Astrocyte (in vitro differentiated cells and primary cell): ENCODE results near the gene TPD52L1.

Source experiments
- EZH2 ChIP-seq: IDR thresholded peaks from 2 replicates; pipeline ENCODE4 v1.6.1; 2012; ENCODE audit warnings: mild to moderate bottlenecking, low read length, inconsistent platforms; ENCODE audit not compliant: insufficient read depth
- TF ChIP-seq, protein P1 (sequence below): IDR thresholded peaks from 2 replicates; pipeline ENCODE4 v1.5.1; 2011; ENCODE audit warnings: low read depth, mild to moderate bottlenecking, inconsistent platforms, low read length, moderate library complexity; ENCODE audit not compliant: insufficient read depth

DNA sequence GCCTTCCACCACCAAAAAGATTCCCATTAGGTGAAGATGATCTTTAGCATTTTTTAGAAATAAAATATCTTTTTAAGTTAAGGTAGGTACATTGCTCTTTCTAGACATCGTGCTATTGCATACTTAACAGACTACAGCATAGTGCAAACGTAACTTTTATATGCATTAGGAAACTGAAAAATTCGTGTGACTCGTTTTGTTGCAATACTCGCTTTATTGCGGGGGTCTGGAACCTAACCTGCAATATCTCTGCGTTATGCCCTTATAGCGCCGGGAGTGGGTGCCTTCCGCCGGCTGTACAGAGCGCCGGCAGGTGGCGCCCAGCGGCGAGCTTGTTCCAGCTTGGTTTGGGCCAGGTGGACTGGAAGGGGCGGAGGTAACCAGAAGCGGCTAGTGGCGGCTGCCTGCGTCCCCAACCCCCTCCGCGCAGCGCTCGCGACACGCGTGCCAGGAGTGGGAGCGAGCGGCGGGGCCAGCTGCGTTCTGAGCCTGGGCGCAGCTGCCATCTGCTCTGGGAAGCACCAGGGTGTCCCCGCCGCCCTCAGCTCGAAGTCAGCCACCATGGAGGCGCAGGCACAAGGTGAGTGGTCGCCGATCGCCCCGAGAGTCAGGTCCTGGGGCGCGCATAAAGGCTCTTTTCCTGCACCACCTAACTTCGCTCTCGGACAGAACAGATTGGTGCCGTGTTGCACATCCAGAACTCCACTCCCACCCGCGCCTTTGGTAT, at the start of gene TPD52L1:
- TF ChIP-seq, protein P1, sequence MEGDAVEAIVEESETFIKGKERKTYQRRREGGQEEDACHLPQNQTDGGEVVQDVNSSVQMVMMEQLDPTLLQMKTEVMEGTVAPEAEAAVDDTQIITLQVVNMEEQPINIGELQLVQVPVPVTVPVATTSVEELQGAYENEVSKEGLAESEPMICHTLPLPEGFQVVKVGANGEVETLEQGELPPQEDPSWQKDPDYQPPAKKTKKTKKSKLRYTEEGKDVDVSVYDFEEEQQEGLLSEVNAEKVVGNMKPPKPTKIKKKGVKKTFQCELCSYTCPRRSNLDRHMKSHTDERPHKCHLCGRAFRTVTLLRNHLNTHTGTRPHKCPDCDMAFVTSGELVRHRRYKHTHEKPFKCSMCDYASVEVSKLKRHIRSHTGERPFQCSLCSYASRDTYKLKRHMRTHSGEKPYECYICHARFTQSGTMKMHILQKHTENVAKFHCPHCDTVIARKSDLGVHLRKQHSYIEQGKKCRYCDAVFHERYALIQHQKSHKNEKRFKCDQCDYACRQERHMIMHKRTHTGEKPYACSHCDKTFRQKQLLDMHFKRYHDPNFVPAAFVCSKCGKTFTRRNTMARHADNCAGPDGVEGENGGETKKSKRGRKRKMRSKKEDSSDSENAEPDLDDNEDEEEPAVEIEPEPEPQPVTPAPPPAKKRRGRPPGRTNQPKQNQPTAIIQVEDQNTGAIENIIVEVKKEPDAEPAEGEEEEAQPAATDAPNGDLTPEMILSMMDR = peak; percentile 71
- no peak for TF ChIP-seq EZH2
